ENCODE measurements around the gene HNRNPCL2. TPM values are rescaled to one million over a fixed set of nuclear protein-coding genes. Genes with fewer than 3 reads are reported as not detected.
"Not testable (repeated sequence)": the region's sequence is repeated elsewhere in the genome, so short reads cannot be mapped to it uniquely, and the experiment has no call there.

HNRNPCL2 gene
- not detected for polyA plus RNA-seq (2013, experiment 1 of 4)
- not detected for polyA plus RNA-seq (2013, experiment 2 of 4)
- polyA plus RNA-seq (2013, experiment 3 of 4) = not detected
- polyA plus RNA-seq (2013, experiment 4 of 4) = not detected

DNA sequence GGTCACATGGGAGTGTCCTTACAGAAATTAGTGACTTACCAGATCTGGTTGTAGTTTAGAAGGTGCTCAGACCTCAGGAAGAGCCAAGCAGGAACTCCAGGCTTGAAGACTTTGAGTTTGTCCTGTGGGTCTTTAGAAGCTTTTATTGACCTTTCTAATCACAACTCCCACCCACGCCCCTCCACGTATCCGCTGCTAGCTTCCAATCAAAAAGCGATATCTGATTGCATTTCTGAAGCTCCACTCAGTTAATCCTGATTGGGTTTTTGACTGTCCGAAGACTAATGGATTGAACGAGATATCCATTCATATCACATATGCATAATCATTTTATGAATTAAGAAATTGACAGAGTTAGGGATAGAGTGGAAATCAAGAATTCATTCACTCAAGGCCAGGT, at the start of gene HNRNPCL2:
Gene HNRNPCL2, minus strand, starts transcription at position 101 of the 400 bp plus-strand sequence. CDS start 454 bp downstream, outside the sequence.
- H3K4me1 ChIP-seq (ENCODE audit: control insufficient read depth, insufficient read depth, low read length); H3K4me3 ChIP-seq (ENCODE audit: insufficient read depth, low read depth, low read length); H3K27ac ChIP-seq (ENCODE audit: insufficient read depth, low read depth, low read length, poor library complexity, severe bottlenecking); H3K36me3 ChIP-seq (ENCODE audit: control insufficient read depth, insufficient read depth, low read length); H3K27me3 ChIP-seq (ENCODE audit: control insufficient read depth, insufficient read depth, low read length, poor library complexity, severe bottlenecking): not testable (repeated sequence)
- 87 to 94% methylated on average over 3 to 4 of the region's 6 CpGs for WGBS, 2 experiments
- H3K9me3 ChIP-seq (ENCODE audit: control insufficient read depth, low read length) = peaks cover 16% of the 10 kb centered on the region

DNA sequence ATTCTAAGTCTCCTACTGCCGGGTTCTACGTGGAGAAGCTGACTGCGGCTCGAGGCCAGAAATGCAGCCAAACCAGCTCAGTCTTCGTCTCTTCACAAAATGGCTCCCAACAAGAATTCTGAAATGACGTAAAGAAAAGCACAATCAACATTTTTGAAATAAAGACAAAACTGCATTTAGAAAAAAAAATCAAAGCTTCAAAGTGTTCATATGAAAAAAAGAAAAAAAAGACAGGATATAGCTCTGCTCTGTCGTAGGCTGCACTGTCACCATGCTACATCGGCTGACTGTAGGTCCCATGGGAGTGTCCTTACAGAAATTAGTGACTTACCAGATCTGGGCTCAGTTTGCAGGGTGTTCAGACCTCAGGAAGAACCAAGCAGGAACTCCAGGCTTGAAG, 48.9 kb upstream of the HNRNPCL2 start, which contains the start of gene HNRNPCL4:
Gene HNRNPCL4, minus strand, starts transcription at position 101 of the 400 bp plus-strand sequence. CDS start 164 bp downstream, outside the sequence.
- WGBS, 2 experiments = no CpG with 5 or more reads among the region's 8 CpGs
- H3K27ac ChIP-seq (ENCODE audit: insufficient read depth, low read depth, low read length, poor library complexity, severe bottlenecking); H3K9me3 ChIP-seq (ENCODE audit: control insufficient read depth, low read length); H3K4me3 ChIP-seq (ENCODE audit: insufficient read depth, low read depth, low read length); H3K27me3 ChIP-seq (ENCODE audit: control insufficient read depth, insufficient read depth, low read length, poor library complexity, severe bottlenecking); H3K4me1 ChIP-seq (ENCODE audit: control insufficient read depth, insufficient read depth, low read length); H3K36me3 ChIP-seq (ENCODE audit: control insufficient read depth, insufficient read depth, low read length): not testable (repeated sequence)

DNA sequence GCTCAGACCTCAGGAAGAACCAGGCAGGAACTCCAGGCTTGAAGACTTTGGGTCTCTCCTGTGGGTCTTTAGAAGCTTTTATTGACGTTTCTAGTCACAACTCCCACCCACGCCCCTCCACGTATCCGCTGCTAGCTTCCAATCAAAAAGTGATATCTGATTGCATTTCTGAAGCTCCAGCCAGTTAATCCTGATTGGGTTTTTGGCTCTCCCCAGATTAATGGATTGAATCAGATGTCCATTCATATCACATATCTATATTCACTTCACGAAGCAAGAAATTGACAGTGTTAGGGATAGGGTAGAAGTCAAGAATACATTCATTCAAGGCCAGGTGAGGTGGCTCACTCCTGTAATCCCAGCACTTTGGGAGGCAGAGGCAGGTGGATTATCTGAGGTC, 39.3 kb upstream of the HNRNPCL2 start, which contains the start of gene PRAMEF26:
Gene PRAMEF26, minus strand, starts transcription at position 101 of the 400 bp plus-strand sequence. CDS start 2,914 bp downstream, outside the sequence.
- not testable (repeated sequence) for H3K4me1 ChIP-seq (ENCODE audit: control insufficient read depth, insufficient read depth, low read length); H3K27ac ChIP-seq (ENCODE audit: insufficient read depth, low read depth, low read length, poor library complexity, severe bottlenecking); H3K27me3 ChIP-seq (ENCODE audit: control insufficient read depth, insufficient read depth, low read length, poor library complexity, severe bottlenecking); H3K36me3 ChIP-seq (ENCODE audit: control insufficient read depth, insufficient read depth, low read length); H3K4me3 ChIP-seq (ENCODE audit: insufficient read depth, low read depth, low read length); H3K9me3 ChIP-seq (ENCODE audit: control insufficient read depth, low read length)
- no CpG with 5 or more reads among the region's 5 CpGs for WGBS, 2 experiments

DNA sequence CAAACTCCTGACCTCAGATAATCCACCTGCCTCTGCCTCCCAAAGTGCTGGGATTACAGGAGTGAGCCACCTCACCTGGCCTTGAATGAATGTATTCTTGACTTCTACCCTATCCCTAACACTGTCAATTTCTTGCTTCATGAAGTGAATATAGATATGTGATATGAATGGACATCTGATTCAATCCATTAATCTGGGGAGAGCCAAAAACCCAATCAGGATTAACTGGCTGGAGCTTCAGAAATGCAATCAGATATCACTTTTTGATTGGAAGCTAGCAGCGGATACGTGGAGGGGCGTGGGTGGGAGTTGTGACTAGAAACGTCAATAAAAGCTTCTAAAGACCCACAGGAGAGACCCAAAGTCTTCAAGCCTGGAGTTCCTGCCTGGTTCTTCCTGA, 46.2 kb downstream of the HNRNPCL2 start, which contains the start of gene PRAMEF25:
Gene PRAMEF25, plus strand, starts transcription at position 301 of the 400 bp plus-strand sequence. CDS start 2,920 bp downstream, outside the sequence.
- H3K9me3 ChIP-seq (ENCODE audit: control insufficient read depth, low read length); H3K27ac ChIP-seq (ENCODE audit: insufficient read depth, low read depth, low read length, poor library complexity, severe bottlenecking); H3K4me1 ChIP-seq (ENCODE audit: control insufficient read depth, insufficient read depth, low read length); H3K4me3 ChIP-seq (ENCODE audit: insufficient read depth, low read depth, low read length); H3K27me3 ChIP-seq (ENCODE audit: control insufficient read depth, insufficient read depth, low read length, poor library complexity, severe bottlenecking); H3K36me3 ChIP-seq (ENCODE audit: control insufficient read depth, insufficient read depth, low read length): not testable (repeated sequence)
- WGBS, 2 experiments = no CpG with 5 or more reads among the region's 4 CpGs
